ENCODE data around the gene DUS2. TPM values are rescaled to one million over a fixed set of nuclear protein-coding genes. Genes with fewer than 3 reads are reported as not detected.

The DUS2 gene
- polyA plus RNA-seq, 1 experiment = 14.1 TPM

GRCh38 chr16:68033101-68033500 is 10.0 kb downstream of the DUS2 start:
- Histone ChIP-seq H3K4me3 (ENCODE audit: low read depth, low read length) (no peak overlapping the region), H3K27me3 (ENCODE audit: control insufficient read depth, insufficient read depth, low read length) (no peaks in the 10 kb centered on the region), H3K27ac (ENCODE audit: low read depth, low read length) (no peak overlapping the region), H3K9me3 (ENCODE audit: control insufficient read depth, insufficient read depth, low read length) (no peaks in the 10 kb centered on the region)
- ChIA-PET CTCF (interaction anchor here (0.6 kb wide), 1 partner anchor 359 kb away, joined by 3 read pairs; no protein-coding TSS in a partner anchor), POLR2A (no interaction called here)
- no peak for TF ChIP-seq CTCF (IDR thresholded peaks at IDR 0.05; ENCODE audit: low read depth, low read length)
- DNase-seq (ENCODE audit: low read depth, low spot score) = no peak

- Histone ChIP-seq H3K9me3 (ENCODE audit: control insufficient read depth, insufficient read depth, low read length) (no peaks in the 10 kb centered on the region), H3K27me3 (ENCODE audit: control insufficient read depth, insufficient read depth, low read length) (no peaks in the 10 kb centered on the region), H3K4me3 (ENCODE audit: low read depth, low read length) (no peak overlapping the region), H3K27ac (ENCODE audit: low read depth, low read length) (no peak overlapping the region)
- POLR2A ChIA-PET = no interaction called here
- TF ChIP-seq CTCF (IDR thresholded peaks at IDR 0.05; ENCODE audit: low read depth, low read length) = no peak
- no peak for DNase-seq (ENCODE audit: low read depth, low spot score)
- CTCF ChIA-PET = interaction anchor here (0.6 kb wide), 1 partner anchor 112 kb away, joined by 4 read pairs; no protein-coding TSS in a partner anchor
These were observed 12.1 kb downstream of the DUS2 start for GRCh38 chr16:68035227-68035626.

- ChIA-PET POLR2A (no interaction called here), CTCF (interaction anchor here (0.7 kb wide), 1 partner anchor 10 kb away, joined by 3 read pairs; no protein-coding TSS in a partner anchor)
- H3K27me3 ChIP-seq (ENCODE audit: control insufficient read depth, insufficient read depth, low read length) = no peaks in the 10 kb centered on the region
- TF ChIP-seq CTCF (IDR thresholded peaks at IDR 0.05; ENCODE audit: low read depth, low read length) = no peak
- H3K4me3 ChIP-seq (ENCODE audit: low read depth, low read length) = no peak overlapping the region
- no peak for DNase-seq (ENCODE audit: low read depth, low spot score)
- H3K27ac ChIP-seq (ENCODE audit: low read depth, low read length) = no peak overlapping the region
- H3K9me3 ChIP-seq (ENCODE audit: control insufficient read depth, insufficient read depth, low read length) = no peaks in the 10 kb centered on the region
These were observed 14.9 kb downstream of the DUS2 start for GRCh38 chr16:68037841-68038597.

- POLR2A ChIA-PET = interaction anchor here (0.6 kb wide), 1 partner anchor 106 kb away, joined by 3 read pairs; no protein-coding TSS in a partner anchor
- Histone ChIP-seq H3K27me3 (ENCODE audit: control insufficient read depth, insufficient read depth, low read length) (no peaks in the 10 kb centered on the region), H3K4me3 (ENCODE audit: low read depth, low read length) (no peak overlapping the region), H3K27ac (ENCODE audit: low read depth, low read length) (no peak overlapping the region), H3K9me3 (ENCODE audit: control insufficient read depth, insufficient read depth, low read length) (no peaks in the 10 kb centered on the region)
- CTCF ChIA-PET = interaction anchor here (0.5 to 1.8 kb wide), 50 partner anchors 8 to 948 kb away, joined by 3 to 22 read pairs (median 4); partner anchors contain the start of genes DDX28 and DUS2
- TF ChIP-seq CTCF (IDR thresholded peaks at IDR 0.05; ENCODE audit: low read depth, low read length) = peak; percentile 88
- DNase-seq (ENCODE audit: low read depth, low spot score) = peak; percentile 18
These were observed 17.6 kb downstream of the DUS2 start for GRCh38 chr16:68040506-68041288.

All from AG04450 (cell line).